ENCODE results near the gene EPHB3.
"Not testable (repeated sequence)": the region's sequence is repeated elsewhere in the genome, so short reads cannot be mapped to it uniquely, and the experiment has no call there.

EPHB3 gene

DNA sequence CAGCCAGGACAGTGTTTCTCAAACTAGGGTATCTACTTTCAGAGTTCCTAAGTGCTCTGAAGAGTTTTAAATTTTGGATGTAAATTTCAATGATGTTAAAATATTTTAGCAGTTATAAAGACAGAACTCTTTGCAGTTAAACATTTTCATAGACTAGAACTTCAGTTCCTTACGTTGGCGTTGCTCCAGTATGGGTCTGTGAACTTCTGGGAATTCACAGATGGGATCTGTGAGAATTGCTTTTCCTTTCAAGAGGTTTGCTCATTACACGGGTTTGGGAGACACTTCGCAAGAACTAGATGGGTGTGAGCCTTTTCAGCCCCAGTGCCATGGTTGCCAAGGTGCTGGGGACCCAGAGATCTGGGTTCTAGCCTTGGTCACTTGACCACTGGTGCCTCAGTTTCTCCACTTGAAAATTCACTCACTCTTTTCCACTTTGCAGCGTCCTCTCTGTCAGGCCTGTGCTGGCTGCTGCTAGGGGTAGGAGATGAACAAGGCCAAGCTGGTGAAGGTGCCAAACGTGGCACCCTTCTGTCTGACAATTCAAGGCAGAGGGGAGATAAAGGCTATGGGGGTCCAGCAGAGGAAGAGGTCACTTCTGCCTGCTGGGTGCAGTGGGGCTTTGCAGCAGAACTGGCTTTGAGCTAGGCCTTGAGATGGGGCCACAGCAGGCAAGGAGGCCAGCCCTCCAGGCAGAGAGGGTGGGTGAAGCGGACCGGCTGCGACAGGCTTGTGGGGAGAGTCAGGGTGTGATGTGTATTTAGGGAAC, 48.1 kb downstream of the EPHB3 start:
- no peak overlapping the region for H3K4me3 ChIP-seq (ENCODE audit: low read depth, low read length)
- TF ChIP-seq, protein P1, sequence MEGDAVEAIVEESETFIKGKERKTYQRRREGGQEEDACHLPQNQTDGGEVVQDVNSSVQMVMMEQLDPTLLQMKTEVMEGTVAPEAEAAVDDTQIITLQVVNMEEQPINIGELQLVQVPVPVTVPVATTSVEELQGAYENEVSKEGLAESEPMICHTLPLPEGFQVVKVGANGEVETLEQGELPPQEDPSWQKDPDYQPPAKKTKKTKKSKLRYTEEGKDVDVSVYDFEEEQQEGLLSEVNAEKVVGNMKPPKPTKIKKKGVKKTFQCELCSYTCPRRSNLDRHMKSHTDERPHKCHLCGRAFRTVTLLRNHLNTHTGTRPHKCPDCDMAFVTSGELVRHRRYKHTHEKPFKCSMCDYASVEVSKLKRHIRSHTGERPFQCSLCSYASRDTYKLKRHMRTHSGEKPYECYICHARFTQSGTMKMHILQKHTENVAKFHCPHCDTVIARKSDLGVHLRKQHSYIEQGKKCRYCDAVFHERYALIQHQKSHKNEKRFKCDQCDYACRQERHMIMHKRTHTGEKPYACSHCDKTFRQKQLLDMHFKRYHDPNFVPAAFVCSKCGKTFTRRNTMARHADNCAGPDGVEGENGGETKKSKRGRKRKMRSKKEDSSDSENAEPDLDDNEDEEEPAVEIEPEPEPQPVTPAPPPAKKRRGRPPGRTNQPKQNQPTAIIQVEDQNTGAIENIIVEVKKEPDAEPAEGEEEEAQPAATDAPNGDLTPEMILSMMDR (IDR thresholded peaks at IDR 0.05; ENCODE audit: insufficient read depth, low read length, missing control alignments): no peak
- CTCF ChIA-PET: no interaction called here
- DNase-seq (ENCODE audit: low read depth, low spot score): no peak
- POLR2A ChIA-PET: no interaction called here

DNA sequence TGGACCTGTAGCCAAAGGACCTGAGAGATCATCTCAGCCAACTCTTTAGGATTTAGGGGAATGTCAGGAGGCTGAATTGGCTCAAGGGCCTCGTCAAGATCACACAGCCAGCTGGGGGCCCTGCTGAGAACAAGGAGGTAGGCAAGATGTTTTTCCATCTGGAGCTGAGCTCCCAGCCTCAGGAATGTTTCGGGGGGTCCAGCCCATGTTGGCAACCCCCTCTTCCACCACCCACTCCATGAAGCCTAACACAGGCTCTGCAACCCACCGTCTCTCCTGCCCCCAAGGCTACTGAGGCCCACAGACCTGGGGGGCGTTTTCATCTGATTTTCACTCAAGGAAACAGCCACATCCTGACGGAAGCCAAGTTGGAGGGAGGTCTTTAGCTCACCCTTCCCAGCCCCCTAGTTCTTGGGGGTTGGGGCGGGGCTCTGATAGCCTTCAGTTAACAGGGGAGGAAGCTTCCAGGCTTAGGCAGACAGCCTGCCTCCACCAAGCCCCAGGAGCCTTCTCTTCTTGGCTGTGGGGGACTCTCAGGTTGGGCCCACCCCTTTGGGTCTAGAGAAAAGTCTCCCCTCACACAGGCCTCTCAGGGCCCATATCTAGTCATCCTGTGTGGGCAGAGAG, 48.8 kb downstream of the EPHB3 start:
- ChIA-PET POLR2A (no interaction called here), CTCF (no interaction called here)
- TF ChIP-seq, protein P1 (IDR thresholded peaks at IDR 0.05; ENCODE audit: insufficient read depth, low read length, missing control alignments): no peak
- no peak overlapping the region for H3K4me3 ChIP-seq (ENCODE audit: low read depth, low read length)
- no peak for DNase-seq (ENCODE audit: low read depth, low spot score)

DNA sequence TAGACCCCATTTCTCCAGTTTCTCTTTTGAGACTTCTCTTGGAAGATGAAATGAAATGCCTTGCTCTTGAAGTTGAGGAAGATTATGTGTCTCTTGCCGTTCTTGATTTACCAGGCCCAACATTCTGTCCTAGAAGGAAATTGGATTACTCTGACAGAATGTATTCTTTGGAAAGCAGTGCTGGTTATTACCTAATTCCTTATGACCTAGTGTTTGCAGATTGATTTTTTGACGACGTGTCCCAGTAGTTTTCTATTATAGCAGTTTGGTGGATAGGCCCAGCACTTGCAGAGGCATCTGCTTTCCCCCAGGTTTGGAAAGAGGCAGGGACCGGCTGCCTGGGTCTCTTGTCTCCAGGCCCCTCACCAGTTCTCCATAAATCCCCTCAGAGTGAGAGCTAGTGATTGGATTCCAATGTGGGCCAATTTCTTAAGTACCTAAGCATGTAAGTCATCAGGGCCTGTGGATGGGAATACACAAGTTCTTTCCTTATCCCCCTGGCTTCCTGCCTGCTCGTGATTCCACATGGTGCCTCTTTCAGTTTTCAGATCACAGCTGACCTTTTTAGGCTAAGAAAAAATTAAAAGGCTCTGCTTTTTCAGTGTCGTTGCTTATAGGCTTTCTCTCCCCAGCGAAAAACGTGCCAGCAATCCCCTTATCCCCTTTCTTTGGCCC, 50.2 kb downstream of the EPHB3 start:
- ChIA-PET CTCF (no interaction called here), POLR2A (no interaction called here)
- TF ChIP-seq, protein P1 (IDR thresholded peaks at IDR 0.05; ENCODE audit: insufficient read depth, low read length, missing control alignments): no peak
- no peak for DNase-seq (ENCODE audit: low read depth, low spot score)
- no peak overlapping the region for H3K4me3 ChIP-seq (ENCODE audit: low read depth, low read length)

DNA sequence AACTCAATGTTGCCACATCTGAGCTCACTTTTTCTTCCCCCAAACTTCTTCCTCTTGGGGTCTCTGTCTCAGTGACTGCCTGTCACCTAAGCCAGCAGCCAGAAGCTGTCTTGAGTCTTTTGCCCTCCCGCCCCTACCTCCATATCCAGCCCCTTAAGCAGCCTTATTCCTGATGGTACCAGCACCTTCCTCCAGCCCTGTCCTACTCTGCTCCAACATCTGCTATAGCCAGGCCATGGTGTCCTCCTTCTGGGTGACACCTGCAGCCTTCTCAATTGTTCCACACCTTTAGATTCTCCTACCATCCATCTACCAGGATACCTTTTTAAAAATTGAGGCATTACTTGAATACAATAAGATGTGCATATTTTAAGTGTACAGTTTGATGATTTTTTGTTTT, 53.8 kb downstream of the EPHB3 start:
- DNase-seq (ENCODE audit: low read depth, low spot score): no peak
- CTCF ChIA-PET: no interaction called here
- no peak overlapping the region for H3K4me3 ChIP-seq (ENCODE audit: low read depth, low read length)
- POLR2A ChIA-PET: no interaction called here
- TF ChIP-seq, protein P1 (IDR thresholded peaks at IDR 0.05; ENCODE audit: insufficient read depth, low read length, missing control alignments): no peak

DNA sequence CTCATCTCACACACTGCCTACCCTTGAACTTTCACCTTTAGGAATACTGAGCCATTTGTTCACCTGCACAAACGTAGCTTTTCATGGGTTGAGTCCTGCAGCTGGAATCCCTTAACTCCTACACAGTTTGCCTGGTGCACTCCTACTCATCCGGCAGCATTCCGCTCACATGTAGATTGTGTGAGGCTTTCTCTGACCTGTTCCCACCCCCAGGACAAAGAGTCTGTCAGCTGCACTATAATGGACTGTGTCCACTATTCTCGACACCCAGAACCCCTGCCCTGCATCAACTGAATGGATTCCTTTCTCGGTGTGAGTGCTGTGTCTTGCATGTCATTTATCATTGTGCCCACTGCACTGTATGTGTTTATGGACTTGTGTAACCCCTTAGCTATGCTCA, 54.9 kb downstream of the EPHB3 start:
- H3K4me3 ChIP-seq (ENCODE audit: low read depth, low read length): no peak overlapping the region
- TF ChIP-seq, protein P1 (IDR thresholded peaks at IDR 0.05; ENCODE audit: insufficient read depth, low read length, missing control alignments): no peak
- ChIA-PET CTCF (no interaction called here), POLR2A (no interaction called here)
- no peak for DNase-seq (ENCODE audit: low read depth, low spot score)

DNA sequence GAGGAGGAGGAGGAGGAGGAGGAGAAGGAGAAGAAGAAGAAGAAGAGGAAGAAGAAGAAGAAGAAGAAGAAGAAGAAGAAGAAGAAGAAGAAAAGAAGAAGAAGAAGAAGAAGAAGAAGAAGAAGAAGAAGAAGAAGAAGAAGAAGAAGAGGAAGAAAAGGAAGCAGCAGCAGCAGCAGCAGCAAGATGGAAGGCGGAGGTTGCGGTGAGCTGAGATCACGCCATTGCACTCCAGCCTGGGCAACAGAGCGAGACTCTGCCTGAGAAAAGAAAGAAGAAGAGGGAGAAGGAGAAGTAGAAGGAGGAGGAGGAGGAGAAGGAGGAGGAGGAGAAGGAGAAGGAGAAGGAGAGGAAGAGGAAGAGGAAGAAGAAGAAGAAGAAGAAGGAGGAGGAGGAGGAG, 55.7 kb downstream of the EPHB3 start:
- CTCF ChIA-PET; H3K4me3 ChIP-seq (ENCODE audit: low read depth, low read length); DNase-seq (ENCODE audit: low read depth, low spot score); POLR2A ChIA-PET: not testable (repeated sequence)
